ENCODE data around the gene FLYWCH1.

Gene FLYWCH1

GRCh38 chr16:2971134-2971984, 59.6 kb downstream of the FLYWCH1 start:
- DNase-seq, result no peak

- DNase-seq, result no peak
Observed at GRCh38 chr16:2971985-2972784, 60.5 kb downstream of the FLYWCH1 start.

- no peak for DNase-seq
Observed at GRCh38 chr16:2973093-2973492, 61.4 kb downstream of the FLYWCH1 start.

- no peak for DNase-seq
Observed at GRCh38 chr16:2973605-2974318, 62.0 kb downstream of the FLYWCH1 start.

GRCh38 chr16:2974319-2975056, 62.8 kb downstream of the FLYWCH1 start:
- DNase-seq, result no peak

GRCh38 chr16:2975161-2975795, 63.5 kb downstream of the FLYWCH1 start:
- no peak for DNase-seq

GRCh38 chr16:2976201-2976600, 64.5 kb downstream of the FLYWCH1 start:
- no peak for DNase-seq

GRCh38 chr16:2976673-2977072, 64.9 kb downstream of the FLYWCH1 start:
- no peak for DNase-seq

- no peak for DNase-seq
Observed at GRCh38 chr16:2977440-2977839, 65.7 kb downstream of the FLYWCH1 start.

GRCh38 chr16:2979669-2980226, 68.0 kb downstream of the FLYWCH1 start:
- DNase-seq, result no peak

- no peak for DNase-seq
Observed at GRCh38 chr16:2980227-2981176, 68.8 kb downstream of the FLYWCH1 start, which contains the start of gene PKMYT1. TSS of gene PKMYT1 (minus strand) at chr16:2980446. CDS start at chr16:2979657, 789 bp downstream.

- DNase-seq, result no peak
Observed at GRCh38 chr16:2981177-2981898, 69.6 kb downstream of the FLYWCH1 start.

GRCh38 chr16:2981899-2982250, 70.1 kb downstream of the FLYWCH1 start:
- DNase-seq, result no peak

GRCh38 chr16:2982402-2982801, 70.7 kb downstream of the FLYWCH1 start:
- DNase-seq, result no peak

GRCh38 chr16:2983706-2984136, 72.0 kb downstream of the FLYWCH1 start:
- no peak for DNase-seq

GRCh38 chr16:2985462-2985861, 73.7 kb downstream of the FLYWCH1 start:
- no peak for DNase-seq

GRCh38 chr16:2985893-2986355, 74.2 kb downstream of the FLYWCH1 start:
- peak; percentile 93 for DNase-seq

- no peak for DNase-seq
Observed at GRCh38 chr16:2986623-2987188, 75.0 kb downstream of the FLYWCH1 start.

- no peak for DNase-seq
Observed at GRCh38 chr16:2987286-2987685, 75.6 kb downstream of the FLYWCH1 start.
